OCI-LY7 (cell line): ENCODE measurements around the gene BRICD5.

Experiments
- EZH2phosphoT487 ChIP-seq: fragments of 200-600 bp; sonication (generic); IDR thresholded peaks from 2 replicates; pipeline ENCODE4 v1.6.1; 2018; ENCODE audit warnings: low read depth, borderline replicate concordance, mild to moderate bottlenecking, mixed run types, antibody characterized with exemption, low read length, moderate library complexity, mixed read lengths
- TF ChIP-seq, protein P1 (sequence below): fragments of 200-600 bp; sonication (generic); conservative IDR thresholded peaks from 2 replicates; pipeline ENCODE4 v1.5.1; 2014; ENCODE audit warnings: mild to moderate bottlenecking, antibody characterized with exemption, low read length, moderate library complexity, mixed read lengths

DNA sequence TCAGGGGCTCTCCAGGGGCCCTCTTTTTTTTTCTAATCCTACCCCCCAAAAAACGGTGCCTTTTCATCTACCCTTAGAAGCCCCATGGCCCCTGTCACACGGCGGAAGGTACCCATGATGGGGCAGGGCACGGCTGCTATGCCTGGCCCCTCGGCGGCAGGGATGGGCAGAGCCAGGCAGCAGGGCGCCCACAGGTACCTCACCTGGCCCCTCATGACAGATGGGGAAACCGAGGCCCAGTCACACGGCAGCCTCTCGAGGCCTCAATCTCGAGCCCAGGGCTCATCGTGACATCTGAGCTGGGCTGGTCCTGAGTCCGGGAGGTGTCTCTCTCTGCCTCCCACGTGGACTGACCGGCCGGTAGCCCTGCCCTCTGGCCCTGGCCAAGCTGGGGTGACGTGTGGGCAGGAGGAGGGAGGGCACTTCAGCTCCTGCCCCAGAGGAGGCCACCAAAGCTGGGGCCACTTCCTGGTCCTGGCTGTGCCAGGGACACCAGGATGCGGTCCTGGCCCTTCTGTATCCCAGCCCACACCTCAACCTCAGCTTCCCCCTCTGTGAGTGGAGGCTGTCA is 43.5 kb downstream of the BRICD5 start:
- TF ChIP-seq, protein P1, sequence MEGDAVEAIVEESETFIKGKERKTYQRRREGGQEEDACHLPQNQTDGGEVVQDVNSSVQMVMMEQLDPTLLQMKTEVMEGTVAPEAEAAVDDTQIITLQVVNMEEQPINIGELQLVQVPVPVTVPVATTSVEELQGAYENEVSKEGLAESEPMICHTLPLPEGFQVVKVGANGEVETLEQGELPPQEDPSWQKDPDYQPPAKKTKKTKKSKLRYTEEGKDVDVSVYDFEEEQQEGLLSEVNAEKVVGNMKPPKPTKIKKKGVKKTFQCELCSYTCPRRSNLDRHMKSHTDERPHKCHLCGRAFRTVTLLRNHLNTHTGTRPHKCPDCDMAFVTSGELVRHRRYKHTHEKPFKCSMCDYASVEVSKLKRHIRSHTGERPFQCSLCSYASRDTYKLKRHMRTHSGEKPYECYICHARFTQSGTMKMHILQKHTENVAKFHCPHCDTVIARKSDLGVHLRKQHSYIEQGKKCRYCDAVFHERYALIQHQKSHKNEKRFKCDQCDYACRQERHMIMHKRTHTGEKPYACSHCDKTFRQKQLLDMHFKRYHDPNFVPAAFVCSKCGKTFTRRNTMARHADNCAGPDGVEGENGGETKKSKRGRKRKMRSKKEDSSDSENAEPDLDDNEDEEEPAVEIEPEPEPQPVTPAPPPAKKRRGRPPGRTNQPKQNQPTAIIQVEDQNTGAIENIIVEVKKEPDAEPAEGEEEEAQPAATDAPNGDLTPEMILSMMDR, result no peak
- TF ChIP-seq EZH2phosphoT487, result no peak
